Measurements from ENCODE around the gene CACNA1H.

CACNA1H gene

DNA sequence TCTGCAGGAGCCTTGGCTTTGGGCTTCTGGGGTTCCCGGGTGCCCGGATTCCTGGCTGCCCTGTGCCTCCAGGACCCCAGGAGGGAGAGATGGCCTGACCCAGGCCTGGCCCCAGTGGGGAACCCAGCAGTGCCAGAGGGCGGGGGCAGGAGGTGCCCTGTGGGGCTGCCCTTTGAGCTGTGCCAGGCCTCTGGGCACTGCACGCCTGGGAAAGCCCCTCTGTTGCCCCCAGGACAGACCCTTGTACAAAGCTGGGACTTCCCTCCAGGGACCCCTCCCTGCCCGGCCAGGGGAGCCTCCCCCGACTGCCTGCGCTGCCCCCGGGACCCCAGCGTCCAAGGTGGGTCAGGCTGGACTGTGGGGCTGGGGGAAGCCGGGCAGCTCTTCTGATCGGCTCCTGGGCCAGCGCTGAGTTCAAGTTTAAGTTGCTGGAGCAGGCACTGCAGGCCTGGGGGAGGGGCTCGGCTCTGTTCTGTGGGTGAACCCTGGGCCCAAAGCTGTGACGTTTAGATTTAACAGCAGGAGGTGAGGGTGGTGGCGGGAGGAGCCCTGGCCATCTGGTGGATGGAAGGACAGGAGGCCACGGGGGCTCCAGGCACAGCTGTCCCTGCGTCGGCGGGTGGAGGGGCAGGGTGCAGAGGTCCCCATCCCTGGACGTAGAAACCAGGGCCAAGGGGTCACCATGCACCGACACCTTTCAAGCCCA lies 29.2 kb upstream of the CACNA1H start:
- no peak for DNase-seq

DNA sequence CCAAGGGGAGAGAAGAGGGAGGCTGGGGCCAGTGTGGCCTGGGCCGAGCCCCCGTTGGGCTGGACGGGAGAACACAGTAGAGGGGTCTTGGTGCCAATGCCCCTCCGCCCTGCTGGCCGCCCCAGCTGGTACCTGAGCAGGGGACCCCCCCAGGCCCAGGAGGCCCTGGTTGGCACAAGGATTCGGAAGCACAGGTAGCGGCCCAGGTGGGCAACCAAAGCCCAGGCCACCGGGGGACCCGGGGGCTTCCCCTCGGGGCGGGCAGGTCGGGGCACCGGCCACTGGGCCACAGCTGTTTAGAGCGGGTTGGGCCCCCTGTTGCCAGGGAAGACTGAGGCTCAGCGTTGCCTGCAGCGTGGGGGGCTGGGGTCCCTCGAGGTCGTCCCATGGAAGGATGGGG lies 28.6 kb upstream of the CACNA1H start:
- no peak for DNase-seq

DNA sequence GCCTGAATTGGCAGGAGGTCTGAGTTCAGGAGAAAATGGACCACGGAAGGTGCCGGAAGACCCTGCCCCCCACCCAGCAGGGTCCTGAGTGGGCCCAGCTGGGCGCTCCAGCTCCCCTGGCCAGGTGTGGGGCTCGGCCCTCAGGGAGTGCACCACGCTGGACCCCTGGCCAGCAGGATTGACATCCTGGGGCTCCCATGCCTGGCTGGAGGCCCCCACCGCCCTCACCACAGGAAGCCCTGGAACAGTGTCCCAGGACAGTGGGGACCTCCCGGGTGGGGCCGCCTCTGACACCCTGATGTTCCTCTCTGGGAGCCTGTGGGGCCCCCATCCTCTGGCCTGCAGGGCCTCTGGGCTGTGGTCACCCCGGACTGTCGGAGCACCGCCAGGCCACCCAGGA lies 28.1 kb upstream of the CACNA1H start:
- DNase-seq, result no peak

GRCh38 chr16:1125471-1125870 lies 27.4 kb upstream of the CACNA1H start:
- no peak for DNase-seq

DNA sequence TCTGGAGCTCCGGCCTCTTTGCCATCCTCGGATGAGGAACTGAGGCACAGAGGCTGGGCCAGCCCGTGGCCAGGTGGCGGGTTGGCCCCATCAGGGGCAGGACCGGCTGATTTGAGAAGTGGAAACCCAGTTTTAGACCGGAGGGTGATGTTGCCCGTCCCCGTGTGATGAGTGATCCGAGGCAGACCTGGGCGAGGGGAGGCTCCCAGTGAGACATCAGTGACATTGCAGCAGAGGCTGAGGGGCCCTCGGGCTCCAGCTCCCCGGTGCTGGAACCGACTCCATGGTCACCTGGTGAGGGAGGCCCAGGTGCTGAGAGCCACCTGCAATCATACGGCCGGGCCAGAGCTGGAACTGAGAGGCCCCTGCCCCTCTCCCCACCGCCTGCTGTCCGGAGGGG lies 26.9 kb upstream of the CACNA1H start:
- DNase-seq, result no peak

DNA sequence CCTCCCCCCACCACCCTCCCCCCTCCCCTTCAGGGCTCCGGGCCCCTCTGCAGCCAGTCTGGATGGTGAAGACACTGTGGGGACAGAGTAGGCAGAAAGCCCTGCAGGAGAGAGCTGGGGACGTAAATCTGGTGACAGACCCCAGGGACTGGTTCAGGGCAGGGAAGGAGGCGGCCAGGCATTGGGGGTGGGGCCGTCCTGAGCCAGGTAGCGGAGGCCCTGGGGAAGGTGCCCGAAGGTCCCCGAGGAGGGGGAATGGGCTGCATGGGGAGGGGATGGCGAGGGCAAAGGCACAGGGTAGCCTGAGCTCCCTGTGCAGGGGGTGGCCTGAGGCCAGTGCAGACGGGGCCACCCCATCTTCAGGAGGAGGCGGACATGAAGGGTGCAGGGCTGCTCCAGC lies 26.3 kb upstream of the CACNA1H start:
- no peak for DNase-seq

GRCh38 chr16:1127101-1127500 lies 25.8 kb upstream of the CACNA1H start:
- DNase-seq, result no peak

GRCh38 chr16:1127971-1128715 lies 24.8 kb upstream of the CACNA1H start:
- no peak for DNase-seq

DNA sequence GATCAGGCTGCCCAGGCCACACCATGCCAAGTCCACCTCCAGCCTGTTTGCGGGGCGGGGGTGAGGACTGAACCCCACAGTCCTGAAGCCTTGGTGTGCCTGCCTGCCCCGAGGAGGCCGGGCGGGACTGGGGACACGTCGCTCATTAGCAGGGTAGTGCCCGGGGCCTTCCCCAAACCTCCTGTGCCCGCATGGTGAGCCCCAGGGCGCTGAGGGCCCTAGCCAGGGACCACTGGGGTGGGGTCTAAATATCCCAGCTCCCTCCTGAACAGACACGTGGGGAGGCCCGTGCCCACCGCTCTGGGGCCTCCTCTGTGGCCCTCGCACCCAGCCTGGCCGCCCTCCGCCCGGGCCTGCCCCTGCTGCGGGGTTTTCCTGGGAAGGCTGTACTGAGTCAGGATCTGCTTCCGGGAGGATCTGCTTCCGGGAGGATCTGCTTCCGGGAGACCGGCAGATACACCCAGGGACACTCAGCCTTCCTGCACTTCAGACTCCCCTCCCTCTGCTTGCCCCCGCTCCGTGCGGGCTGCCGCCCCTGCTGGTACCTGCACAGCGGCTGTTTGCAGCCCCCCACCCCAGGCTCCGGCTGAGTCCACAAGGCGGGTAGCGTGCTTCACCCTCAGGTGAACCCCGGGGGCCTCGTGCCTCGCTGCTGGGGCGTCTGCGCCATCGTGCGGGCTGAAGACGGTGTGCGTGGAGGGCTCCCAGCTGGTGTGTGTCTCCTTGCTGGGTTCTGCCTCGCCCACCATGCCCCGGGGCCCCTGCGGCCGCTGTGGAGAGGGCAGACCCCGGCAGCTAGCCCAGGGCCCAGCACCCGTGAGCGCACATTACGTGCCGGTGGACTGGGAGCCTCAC lies 23.6 kb upstream of the CACNA1H start:
- DNase-seq, result no peak

DNA sequence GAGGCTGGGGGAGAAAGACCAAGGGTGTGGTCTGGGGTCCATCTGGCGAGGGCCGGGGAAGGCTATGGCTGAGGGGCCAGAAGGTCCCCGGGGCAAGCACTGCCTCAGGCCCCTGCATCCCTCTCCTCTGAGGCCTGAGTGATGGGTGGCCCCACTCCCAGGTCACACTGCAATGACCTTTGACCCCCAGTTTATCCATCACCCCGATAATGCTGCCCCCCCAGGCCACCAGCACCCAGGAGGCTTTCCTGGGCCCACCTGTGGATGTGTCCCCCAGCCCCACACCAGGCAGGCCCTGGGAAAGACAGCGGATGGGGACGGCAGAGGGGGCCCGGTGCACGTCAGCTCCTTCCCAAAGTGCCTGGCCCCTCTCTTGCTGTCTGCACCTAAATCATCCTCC lies 22.5 kb upstream of the CACNA1H start:
- DNase-seq, result no peak

- DNase-seq, result no peak
Observed at GRCh38 chr16:1131378-1131994, 21.4 kb upstream of the CACNA1H start.

- no peak for DNase-seq
Observed at GRCh38 chr16:1132431-1132830, 20.5 kb upstream of the CACNA1H start.

DNA sequence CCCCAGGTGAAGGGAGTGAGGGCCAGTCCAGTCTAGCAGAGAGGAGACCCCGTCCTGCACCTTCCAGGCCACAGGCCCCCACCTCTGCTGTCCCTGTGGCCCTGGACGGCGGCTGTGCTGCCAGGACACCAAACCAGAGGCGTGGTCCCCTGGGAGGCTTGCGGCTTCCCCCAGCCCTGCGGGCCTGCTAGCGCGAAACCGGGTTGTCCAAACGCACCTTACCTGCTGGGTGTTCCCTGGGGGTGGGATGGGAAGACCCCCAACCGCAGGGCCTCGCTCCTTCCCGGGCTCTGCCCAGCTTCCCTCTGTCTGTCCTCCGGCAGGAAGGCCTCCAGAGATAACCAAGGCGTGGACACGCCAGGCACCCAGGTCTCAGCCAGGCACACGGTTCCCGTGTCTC lies 19.6 kb upstream of the CACNA1H start:
- DNase-seq, result no peak

GRCh38 chr16:1133810-1134520 lies 18.9 kb upstream of the CACNA1H start:
- no peak for DNase-seq

GRCh38 chr16:1134776-1135458 lies 18.0 kb upstream of the CACNA1H start:
- no peak for DNase-seq

- DNase-seq, result no peak
Observed at GRCh38 chr16:1135459-1135825, 17.5 kb upstream of the CACNA1H start.

DNA sequence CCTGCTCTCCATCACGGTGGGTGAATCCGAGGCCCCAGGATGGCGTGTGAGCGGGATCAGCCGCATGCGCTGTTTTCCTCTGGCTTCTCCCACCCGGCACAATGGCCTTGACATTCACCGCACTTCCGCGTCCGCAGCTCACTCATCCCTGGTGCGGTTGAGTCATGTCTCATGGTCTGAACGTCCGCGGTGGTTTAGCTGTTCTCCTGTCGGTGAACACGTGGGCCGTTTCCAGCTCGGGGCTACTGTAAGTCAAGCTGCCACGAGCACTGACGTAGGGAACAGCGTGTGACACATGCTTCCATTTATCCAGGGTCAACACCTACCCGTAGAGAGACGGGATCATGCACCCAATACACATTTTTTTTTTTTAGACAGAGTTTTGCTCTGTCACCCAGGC lies 15.3 kb upstream of the CACNA1H start:
- no peak for DNase-seq

DNA sequence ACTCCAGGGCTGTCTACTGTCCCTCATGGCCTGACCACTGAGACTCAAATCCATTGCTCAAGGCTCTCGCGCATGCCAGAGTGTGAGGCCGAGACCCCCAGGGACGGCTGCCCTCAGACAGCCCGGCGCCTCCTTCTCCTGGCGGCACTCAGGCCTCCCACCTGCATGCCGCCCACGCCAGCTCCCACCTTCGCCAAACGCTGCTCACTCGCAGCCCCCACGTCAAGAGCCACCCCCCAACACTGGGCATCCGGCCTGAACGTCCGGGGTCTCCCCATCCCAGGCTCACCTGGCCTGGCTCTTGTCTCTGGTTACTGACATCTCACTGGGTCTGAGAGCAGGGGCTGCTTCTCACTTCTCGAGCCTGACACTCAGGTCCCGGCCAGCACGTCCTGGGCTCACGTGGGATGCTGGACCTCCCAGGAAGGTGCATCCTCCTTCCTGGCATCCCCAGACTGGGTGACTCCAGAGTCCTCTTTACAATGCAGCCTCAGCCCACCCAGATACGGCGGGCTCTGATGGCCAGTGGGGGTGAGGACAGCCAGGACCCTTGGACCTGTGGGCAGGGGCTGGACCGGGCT lies 12.2 kb upstream of the CACNA1H start:
- no peak for DNase-seq

DNA sequence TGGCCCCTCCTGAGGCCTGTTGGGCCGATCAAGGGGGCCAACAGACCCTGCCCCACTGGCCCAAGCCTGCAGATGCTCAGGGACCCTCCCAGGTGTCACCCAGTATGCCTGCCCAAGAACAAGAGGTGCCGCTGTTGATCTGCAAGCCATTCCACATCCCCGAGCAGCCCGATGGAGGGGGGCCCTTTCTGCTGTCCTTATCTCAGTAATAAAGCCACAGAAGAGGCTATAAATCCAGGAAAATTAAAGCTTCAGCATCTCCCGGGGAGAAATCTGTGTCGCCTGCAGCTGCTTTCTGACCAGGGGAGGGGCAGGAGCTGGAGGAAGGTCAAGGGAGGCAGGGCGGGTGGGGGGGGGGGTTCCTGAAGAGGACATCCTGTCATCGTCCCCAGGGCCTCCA lies 11.7 kb upstream of the CACNA1H start:
- no peak for DNase-seq

DNA sequence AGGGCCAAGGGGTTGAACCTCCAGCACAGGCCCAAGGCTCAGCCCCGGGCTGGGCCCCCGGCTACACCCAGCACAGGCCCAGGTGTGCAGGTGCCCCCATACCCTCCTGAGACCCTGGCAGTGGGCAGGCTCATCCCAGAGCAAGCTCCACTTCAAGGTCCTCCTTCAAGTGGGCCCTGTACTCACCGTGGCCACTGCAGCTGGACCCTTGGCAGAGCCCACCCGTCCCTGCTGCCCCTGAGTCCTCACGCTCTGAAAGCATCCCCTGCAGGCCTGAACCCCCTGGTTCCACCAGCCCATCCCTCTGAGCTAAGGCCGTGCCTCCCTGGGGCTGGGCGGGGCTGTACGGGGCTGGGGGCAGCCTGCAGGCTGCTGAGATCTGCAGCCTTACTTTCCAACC lies 11.2 kb upstream of the CACNA1H start:
- no peak for DNase-seq

DNA sequence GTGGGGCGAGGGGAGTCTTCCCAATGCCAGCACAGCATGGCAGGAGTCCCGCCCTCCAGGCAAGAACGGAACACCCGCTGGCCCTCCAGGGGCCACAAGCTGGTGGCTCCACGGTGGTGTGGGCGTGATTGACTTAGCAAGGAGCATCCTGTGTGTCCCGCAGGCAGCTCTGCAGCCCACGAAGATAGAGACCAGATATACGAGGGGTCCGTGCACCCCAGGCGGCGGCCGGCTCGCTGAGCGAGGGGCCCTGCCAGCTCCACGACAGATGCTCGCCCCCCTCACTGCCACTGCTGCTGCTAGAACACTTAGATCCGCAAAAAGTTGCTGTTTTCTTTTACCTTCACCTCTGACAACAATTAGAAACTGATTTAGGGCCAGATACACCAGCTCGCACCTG lies 10.0 kb upstream of the CACNA1H start:
- DNase-seq, result no peak

All from activated effector memory CD4-positive, alpha-beta T cell treated with Interleukin-2 at 50 U/mL for 16 hours (primary cell).